NCI-H446 (cell line): Measurements from ENCODE around the gene DIP2C.

Experiments used
- DNase-seq, 2 experiments: peaks; one replicate each; lab custom pipeline; 2025; lab: John Stamatoyannopoulos, UW

DIP2C gene

GRCh38 chr10:575402-576129 is 113.9 kb downstream of the DIP2C start:
- DNase-seq: no peak

- DNase-seq: no peak
Observed at GRCh38 chr10:572696-573095, 116.8 kb downstream of the DIP2C start.

GRCh38 chr10:571688-572451 is 117.6 kb downstream of the DIP2C start:
- DNase-seq: no peak

GRCh38 chr10:571166-571565 is 118.3 kb downstream of the DIP2C start:
- DNase-seq: no peak

GRCh38 chr10:570628-571163 is 118.8 kb downstream of the DIP2C start:
- no peak for DNase-seq

- DNase-seq: no peak
Observed at GRCh38 chr10:569961-570627, 119.4 kb downstream of the DIP2C start.

GRCh38 chr10:568848-569247 is 120.6 kb downstream of the DIP2C start:
- no peak for DNase-seq

- DNase-seq: no peak
Observed at GRCh38 chr10:567869-568268, 121.6 kb downstream of the DIP2C start.

- DNase-seq: no peak
Observed at GRCh38 chr10:566241-566885, 123.1 kb downstream of the DIP2C start.

GRCh38 chr10:565676-566075 is 123.8 kb downstream of the DIP2C start:
- no peak for DNase-seq

GRCh38 chr10:565146-565545 is 124.3 kb downstream of the DIP2C start:
- DNase-seq: no peak

GRCh38 chr10:563827-564226 is 125.6 kb downstream of the DIP2C start:
- no peak for DNase-seq

GRCh38 chr10:562142-562541 is 127.3 kb downstream of the DIP2C start:
- no peak for DNase-seq

GRCh38 chr10:561721-562120 is 127.7 kb downstream of the DIP2C start:
- DNase-seq: no peak

GRCh38 chr10:560314-560992 is 129.0 kb downstream of the DIP2C start:
- no peak for DNase-seq

GRCh38 chr10:559767-560047 is 129.8 kb downstream of the DIP2C start:
- DNase-seq: no peak

GRCh38 chr10:558891-559766 is 130.3 kb downstream of the DIP2C start:
- no peak for DNase-seq

GRCh38 chr10:558364-558763 is 131.1 kb downstream of the DIP2C start:
- DNase-seq: no peak

- DNase-seq: no peak
Observed at GRCh38 chr10:557792-558328, 131.6 kb downstream of the DIP2C start.

GRCh38 chr10:556971-557637 is 132.4 kb downstream of the DIP2C start:
- no peak for DNase-seq
